Tibial artery (tissue), 4 donors: Measurements from ENCODE around the gene SLC33A1.

Source experiments
- DNase-seq, 2 donors: peaks; one replicate each; pipeline ENCODE4 v3.0.0-alpha.2; 2019
- H3K27ac ChIP-seq, 2 donors: fragments of 200-600 bp; sonication (generic) in 1 of 2; 1 replicate in 1 of 2; 2 replicates in 1 of 2; pipeline ENCODE4 v1.5.1; 2018 to 2019; ENCODE audit warnings: mild to moderate bottlenecking in 1 of 2
- H3K27me3 ChIP-seq, 2 donors: fragments of 200-600 bp; sonication (generic) in 1 of 2; one replicate each; pipeline versions ENCODE4 v1.5.1 to v1.6.0; 2016 to 2019
- H3K36me3 ChIP-seq, 3 donors: fragments of 200-600 bp; sonication (generic) in 2 of 3; one replicate each; pipeline ENCODE4 v1.5.1; 2016 to 2019; ENCODE audit warnings: mild to moderate bottlenecking in 2 of 3
- H3K4me1 ChIP-seq, 4 donors: fragments of 200-600 bp; sonication (generic) in 2 of 4; 1 replicate in 3 of 4; 2 replicates in 1 of 4; pipeline ENCODE4 v1.5.1; 2016 to 2019
- H3K4me3 ChIP-seq, 2 donors: fragments of 200-600 bp; sonication (generic) in 1 of 2; 1 replicate in 1 of 2; 2 replicates in 1 of 2; pipeline ENCODE4 v1.5.1; 2018 to 2019; ENCODE audit warnings: mild to moderate bottlenecking in 2 of 2
- H3K9me3 ChIP-seq, 3 donors: fragments of 200-600 bp; sonication (generic) in 1 of 3; one replicate each; pipeline ENCODE4 v1.5.1; 2016 to 2019
- CTCF ChIP-seq, 2 experiments: fragments of 200-600 bp in 1 of 2; fragments of 450-650 bp in 1 of 2; IDR thresholded peaks; one replicate each; pipeline ENCODE4 v1.5.1; 2017 to 2019; ENCODE audit warnings: antibody characterized with exemption in 2 of 2, mild to moderate bottlenecking in 1 of 2, moderate library complexity in 1 of 2
- intact Hi-C: fragments of 100-400 bp; cut with DNase I; formaldehyde crosslinking; loops from one replicate; pipeline ENCODE4 v1.15.0; 2023; ENCODE audit warnings: low total_unique reads

SLC33A1 gene

GRCh38 chr3:155876503-155876902 is 22.3 kb upstream of the SLC33A1 start:
- Histone ChIP-seq H3K36me3 (no peaks in the 10 kb centered on the region), H3K9me3 (no peaks in the 10 kb centered on the region), H3K27ac (no peak overlapping the region), H3K27me3 (no peaks in the 10 kb centered on the region), H3K4me1 (peaks cover 0 to 40% (median 21%) of the 10 kb centered on the region in 4 donors), H3K4me3 (no peak overlapping the region)
- DNase-seq: no peak
- intact Hi-C loops: no loop called here
- TF ChIP-seq CTCF (IDR thresholded peaks at IDR 0.05): no peak

- H3K27me3 ChIP-seq: no peaks in the 10 kb centered on the region
- no peak for DNase-seq
- H3K4me3 ChIP-seq: no peak overlapping the region
- no peak overlapping the region for H3K27ac ChIP-seq
- no peaks in the 10 kb centered on the region for H3K9me3 ChIP-seq
- TF ChIP-seq CTCF (IDR thresholded peaks at IDR 0.05): no peak
- H3K36me3 ChIP-seq: no peaks in the 10 kb centered on the region
- H3K4me1 ChIP-seq: peaks cover 0 to 40% (median 21%) of the 10 kb centered on the region in 4 donors
- intact Hi-C loops: no loop called here
These were observed 21.8 kb upstream of the SLC33A1 start for GRCh38 chr3:155876037-155876436.

GRCh38 chr3:155872904-155873646 is 18.8 kb upstream of the SLC33A1 start:
- Histone ChIP-seq H3K27me3 (no peaks in the 10 kb centered on the region), H3K4me3 (no peak overlapping the region), H3K36me3 (peaks cover 0 to 4% (median 0%) of the 10 kb centered on the region in 3 donors), H3K4me1 (peaks cover 0 to 51% (median 21%) of the 10 kb centered on the region in 4 donors), H3K9me3 (no peaks in the 10 kb centered on the region), H3K27ac (no peak overlapping the region)
- no peak for TF ChIP-seq CTCF (IDR thresholded peaks at IDR 0.05)
- no peak for DNase-seq
- intact Hi-C loops: loop anchor here (5.0 kb wide), 1 partner anchor 66 kb away; the partner anchor contains the start of gene C3orf33

- Histone ChIP-seq H3K4me1 (peaks cover 0 to 51% (median 18%) of the 10 kb centered on the region in 4 donors), H3K4me3 (peak overlapping the region; percentile 99 to 100), H3K36me3 (peaks cover 0 to 4% (median 0%) of the 10 kb centered on the region in 3 donors), H3K9me3 (no peaks in the 10 kb centered on the region), H3K27me3 (no peaks in the 10 kb centered on the region), H3K27ac (peak overlapping the region; percentile 97 to 99)
- intact Hi-C loops: loop anchor here (5.0 kb wide), 1 partner anchor 64 kb away; the partner anchor contains the start of gene C3orf33
- TF ChIP-seq CTCF (IDR thresholded peaks at IDR 0.05): no peak
- no peak for DNase-seq
These were observed 17.5 kb upstream of the SLC33A1 start for GRCh38 chr3:155871746-155872158.

GRCh38 chr3:155870945-155871745 is 16.9 kb upstream of the SLC33A1 start:
- Histone ChIP-seq H3K4me1 (peaks cover 0 to 51% (median 15%) of the 10 kb centered on the region in 4 donors), H3K36me3 (peaks cover 0 to 4% (median 0%) of the 10 kb centered on the region in 3 donors), H3K27ac (peak overlapping the region; percentile 97 to 99), H3K9me3 (no peaks in the 10 kb centered on the region), H3K27me3 (no peaks in the 10 kb centered on the region), H3K4me3 (peak overlapping the region; percentile 99 to 100)
- peak; percentile 67 to 83 for DNase-seq
- no peak for TF ChIP-seq CTCF (IDR thresholded peaks at IDR 0.05)
- intact Hi-C loops: loop anchor here (5.0 kb wide), 1 partner anchor 64 kb away; the partner anchor contains the start of gene C3orf33
